ENCODE data around the gene TEX38. TPM values are rescaled to one million over a fixed set of nuclear protein-coding genes. Genes with fewer than 3 reads are reported as not detected.

The TEX38 gene
- total RNA-seq, 2 donors from 2014 or later: not detected

Other genes starting within 250 kb of the TEX38 start
- gene DMBX1, start 182.0 kb upstream of the TEX38 start, total RNA-seq: not detected
- gene KNCN, start 120.2 kb upstream of the TEX38 start, total RNA-seq: not detected
- gene MKNK1, start 67.6 kb upstream of the TEX38 start, total RNA-seq: 10 to 100 TPM; 48.5 to 73.2 TPM
- 10 to 100 TPM; 13.3 to 20.4 TPM for gene MOB3C, start 55.0 kb upstream of the TEX38 start, total RNA-seq
- 10 to 100 TPM; 19.7 to 21.5 TPM for gene ATPAF1, start 3.5 kb upstream of the TEX38 start, total RNA-seq
- gene EFCAB14, start 47.3 kb downstream of the TEX38 start, total RNA-seq: 10 to 100 TPM; 79.7 to 90.5 TPM
- 1 to 10 TPM in 1 of 2 donors, not detected in 1; 3.2 TPM for gene CYP4B1, start 127.2 kb downstream of the TEX38 start, total RNA-seq